ENCODE results near the gene CYP26B1.

Gene CYP26B1

DNA sequence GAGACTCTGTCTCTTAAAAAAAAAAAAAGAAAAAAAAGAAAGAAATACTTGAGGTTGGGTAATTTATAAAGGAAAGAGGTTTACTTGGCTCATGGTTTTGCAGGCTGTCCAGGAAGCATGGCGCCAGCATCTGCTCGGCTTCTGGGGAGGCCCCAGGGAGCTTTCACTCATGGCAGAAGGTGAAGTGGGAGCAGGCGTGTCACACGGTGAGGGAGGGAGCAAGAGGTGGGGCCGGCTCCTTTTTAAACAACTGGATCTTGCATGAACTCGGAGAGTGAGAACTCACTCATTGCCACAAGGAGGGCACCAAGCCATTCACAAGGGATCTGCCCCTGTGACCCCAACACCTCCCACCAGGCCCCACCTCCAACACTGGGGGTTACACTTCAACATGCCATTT, 30.6 kb downstream of the CYP26B1 start:
- Histone ChIP-seq H3K9me3 (ENCODE audit: control insufficient read depth, insufficient read depth, low read length) (no peaks in the 10 kb centered on the region), H3K27ac (ENCODE audit: low read length) (no peak overlapping the region)

GRCh38 chr2:72116081-72116533, 31.6 kb downstream of the CYP26B1 start:
- DNase-seq (ENCODE audit: low read depth, low spot score) = no peak
- H3K4me1 ChIP-seq (ENCODE audit: control insufficient read depth, insufficient read depth, low read length) = 0 out of 2 replicates have a peak, but pooled peaks cover 2% of the 10 kb centered on the region
- no peak overlapping the region for H3K4me3 ChIP-seq (ENCODE audit: low read length)
- H3K36me3 ChIP-seq (ENCODE audit: control insufficient read depth, insufficient read depth, low read length) = no peaks in the 10 kb centered on the region
- no peaks in the 10 kb centered on the region for H3K27me3 ChIP-seq (ENCODE audit: control insufficient read depth, insufficient read depth, low read length)
- no CpG with 5 or more reads among the region's 4 CpGs for WGBS (ENCODE audit: insufficient coverage, insufficient read length)
- H3K9me3 ChIP-seq (ENCODE audit: control insufficient read depth, insufficient read depth, low read length) = no peaks in the 10 kb centered on the region
- no peak overlapping the region for H3K27ac ChIP-seq (ENCODE audit: low read length)

More for the DNA sequence above, 30.6 kb downstream of the CYP26B1 start:
- no peaks in the 10 kb centered on the region for H3K27me3 ChIP-seq (ENCODE audit: control insufficient read depth, insufficient read depth, low read length)
- 0 out of 2 replicates have a peak, but pooled peaks cover 2% of the 10 kb centered on the region for H3K4me1 ChIP-seq (ENCODE audit: control insufficient read depth, insufficient read depth, low read length)
- no peak overlapping the region for H3K4me3 ChIP-seq (ENCODE audit: low read length)
- no peak for DNase-seq (ENCODE audit: low read depth, low spot score)
- WGBS (ENCODE audit: insufficient coverage, insufficient read length) = no CpG with 5 or more reads among the region's 6 CpGs
- no peaks in the 10 kb centered on the region for H3K36me3 ChIP-seq (ENCODE audit: control insufficient read depth, insufficient read depth, low read length)

DNA sequence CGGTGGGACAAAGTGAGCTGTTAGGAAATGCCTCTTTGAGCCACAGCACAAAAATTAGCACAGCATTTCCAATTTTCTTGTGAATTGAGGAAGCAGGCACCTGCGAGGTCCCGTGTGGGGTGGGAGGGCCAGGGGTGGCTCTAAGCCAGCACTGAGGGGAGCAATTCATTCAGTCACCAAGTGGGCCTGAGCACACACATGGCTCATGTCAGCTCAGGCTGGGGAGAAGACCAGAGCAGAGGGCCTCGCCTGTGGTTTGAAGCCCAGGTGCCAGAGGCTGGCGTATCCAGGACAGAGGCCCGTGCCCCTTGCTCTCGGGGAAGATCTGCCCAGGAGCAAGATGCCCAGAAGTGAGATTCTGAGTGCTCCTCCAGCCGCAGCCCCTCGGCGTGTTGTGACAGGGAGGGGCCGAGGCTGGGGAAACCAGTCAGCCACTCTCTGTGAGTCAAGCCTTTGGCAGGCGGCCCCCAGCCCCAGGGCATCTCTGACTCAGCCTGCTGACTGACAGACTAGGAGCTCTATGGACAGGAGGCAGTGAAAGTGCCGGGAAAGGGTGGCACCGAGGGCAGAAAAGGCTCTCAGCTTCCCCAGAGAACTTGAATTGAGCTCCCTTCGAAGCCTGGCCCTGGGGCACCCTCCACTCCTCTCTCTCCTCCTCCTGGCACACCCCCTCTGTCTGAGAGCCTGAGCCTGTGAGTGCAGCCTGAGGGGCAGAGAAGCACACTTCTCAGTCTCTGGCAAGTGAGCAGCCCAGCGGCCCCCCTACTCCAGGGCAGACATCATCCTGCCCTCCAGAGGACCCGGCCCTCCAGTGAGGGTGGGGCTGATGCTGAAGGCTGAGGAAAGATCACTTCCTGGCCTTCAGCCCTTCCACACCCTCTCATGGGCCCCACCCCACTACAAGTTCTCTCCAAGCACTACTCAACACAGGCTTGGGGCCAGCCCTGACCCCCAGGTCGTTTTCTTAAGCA, 32.3 kb downstream of the CYP26B1 start:
- Histone ChIP-seq H3K9me3 (ENCODE audit: control insufficient read depth, insufficient read depth, low read length) (no peaks in the 10 kb centered on the region), H3K36me3 (ENCODE audit: control insufficient read depth, insufficient read depth, low read length) (no peaks in the 10 kb centered on the region), H3K27ac (ENCODE audit: low read length) (no peak overlapping the region), H3K27me3 (ENCODE audit: control insufficient read depth, insufficient read depth, low read length) (no peaks in the 10 kb centered on the region), H3K4me3 (ENCODE audit: low read length) (no peak overlapping the region), H3K4me1 (ENCODE audit: control insufficient read depth, insufficient read depth, low read length) (0 out of 2 replicates have a peak, but pooled peaks cover 2% of the 10 kb centered on the region)
- WGBS (ENCODE audit: insufficient coverage, insufficient read length) = no CpG with 5 or more reads among the region's 18 CpGs
- DNase-seq (ENCODE audit: low read depth, low spot score) = no peak

- Histone ChIP-seq H3K9me3 (ENCODE audit: control insufficient read depth, insufficient read depth, low read length) (no peaks in the 10 kb centered on the region), H3K4me1 (ENCODE audit: control insufficient read depth, insufficient read depth, low read length) (0 out of 2 replicates have a peak, but pooled peaks cover 2% of the 10 kb centered on the region), H3K27ac (ENCODE audit: low read length) (no peak overlapping the region), H3K27me3 (ENCODE audit: control insufficient read depth, insufficient read depth, low read length) (no peaks in the 10 kb centered on the region), H3K36me3 (ENCODE audit: control insufficient read depth, insufficient read depth, low read length) (no peaks in the 10 kb centered on the region), H3K4me3 (ENCODE audit: low read length) (no peak overlapping the region)
- no peak for DNase-seq (ENCODE audit: low read depth, low spot score)
- no CpG with 5 or more reads among the region's 11 CpGs for WGBS (ENCODE audit: insufficient coverage, insufficient read length)
These were observed 33.0 kb downstream of the CYP26B1 start for GRCh38 chr2:72114693-72115051.

DNA sequence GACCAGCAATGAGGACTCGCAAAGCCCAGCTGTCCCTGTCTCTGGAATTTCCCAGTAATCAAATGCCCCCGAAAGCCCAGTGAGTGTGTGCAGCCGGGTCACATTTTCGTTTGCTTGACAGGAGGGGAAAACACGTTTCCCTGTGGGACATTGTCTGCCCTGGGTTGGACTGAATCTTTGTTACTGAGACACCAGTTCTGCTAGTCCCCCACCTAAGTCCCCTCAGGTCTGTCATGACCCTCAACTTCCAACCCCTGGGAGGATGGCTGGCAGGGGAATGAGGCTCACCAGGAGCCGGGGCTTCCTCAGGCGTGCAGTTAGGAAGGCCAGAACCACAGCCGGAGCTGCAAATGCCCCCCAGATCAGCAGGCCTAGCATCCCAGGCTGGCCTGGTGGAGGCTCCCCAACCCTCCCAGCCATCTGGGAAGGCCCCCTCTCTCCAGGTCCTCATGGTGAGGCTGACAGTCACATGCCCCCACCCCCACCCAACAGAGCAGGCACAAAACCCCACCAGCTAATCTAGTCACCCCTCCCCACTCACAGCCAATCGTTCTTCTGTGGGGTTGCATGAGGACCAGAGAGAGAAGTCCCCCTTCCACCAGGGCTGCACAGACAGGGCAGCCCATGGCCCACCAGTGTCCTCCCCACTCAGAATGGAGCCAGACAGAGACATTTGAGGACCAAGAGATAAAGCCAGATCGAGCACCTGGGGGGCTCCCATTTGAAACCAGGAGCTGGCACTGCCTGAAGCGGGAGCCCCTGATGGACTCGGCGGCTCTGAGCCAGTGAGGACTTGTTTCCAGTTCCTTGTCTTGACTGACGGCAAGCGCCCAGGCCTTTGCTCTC, 33.6 kb downstream of the CYP26B1 start:
- H3K36me3 ChIP-seq (ENCODE audit: control insufficient read depth, insufficient read depth, low read length) = no peaks in the 10 kb centered on the region
- no CpG with 5 or more reads among the region's 15 CpGs for WGBS (ENCODE audit: insufficient coverage, insufficient read length)
- 0 out of 2 replicates have a peak, but pooled peaks cover 2% of the 10 kb centered on the region for H3K4me1 ChIP-seq (ENCODE audit: control insufficient read depth, insufficient read depth, low read length)
- H3K9me3 ChIP-seq (ENCODE audit: control insufficient read depth, insufficient read depth, low read length) = no peaks in the 10 kb centered on the region
- no peak overlapping the region for H3K4me3 ChIP-seq (ENCODE audit: low read length)
- no peak overlapping the region for H3K27ac ChIP-seq (ENCODE audit: low read length)
- DNase-seq (ENCODE audit: low read depth, low spot score) = no peak
- H3K27me3 ChIP-seq (ENCODE audit: control insufficient read depth, insufficient read depth, low read length) = no peaks in the 10 kb centered on the region

DNA sequence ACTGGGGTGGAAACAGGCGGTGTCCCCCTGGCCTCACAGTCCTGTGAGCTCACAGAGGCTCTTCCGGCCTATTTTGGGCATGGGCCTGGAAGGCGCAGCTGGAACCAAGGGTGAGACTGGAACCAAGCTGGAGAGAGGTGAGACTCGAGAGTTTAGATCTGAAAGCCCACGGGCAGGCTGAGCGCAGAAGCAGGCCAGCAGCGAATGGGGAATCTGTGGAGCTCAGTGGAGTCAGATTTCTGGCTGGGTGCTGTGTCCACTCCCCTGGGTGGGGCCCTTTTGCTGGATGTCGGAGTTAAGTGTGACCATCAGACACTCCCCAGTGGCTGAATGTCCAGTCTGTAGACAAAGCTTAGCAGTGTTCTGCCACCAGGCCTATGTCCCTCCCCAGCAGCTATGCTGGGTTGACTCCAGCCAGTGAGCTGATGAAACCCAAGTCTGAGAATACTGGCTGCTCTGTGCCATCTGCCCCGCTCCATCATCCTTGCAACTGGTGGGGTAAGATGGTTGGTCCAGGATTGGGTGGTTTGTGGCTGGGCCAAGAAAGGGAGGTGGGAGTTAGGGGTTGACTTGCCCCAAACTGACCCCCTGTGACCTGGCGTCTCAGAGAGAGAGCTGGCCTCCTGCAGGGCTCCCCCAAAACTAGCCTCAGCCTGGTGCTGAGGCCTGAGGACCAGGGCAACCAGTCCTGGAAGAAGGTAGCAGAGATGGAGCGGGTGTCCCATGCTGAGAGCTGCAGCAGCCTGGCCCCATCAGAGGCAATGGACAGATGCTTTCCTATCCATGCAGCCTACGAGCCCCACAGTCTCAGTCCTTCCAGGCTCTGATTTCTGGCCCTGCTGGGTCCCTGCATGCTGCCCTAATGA, 34.4 kb downstream of the CYP26B1 start:
- Histone ChIP-seq H3K9me3 (ENCODE audit: control insufficient read depth, insufficient read depth, low read length) (no peaks in the 10 kb centered on the region), H3K4me1 (ENCODE audit: control insufficient read depth, insufficient read depth, low read length) (0 out of 2 replicates have a peak, but pooled peaks cover 2% of the 10 kb centered on the region), H3K27ac (ENCODE audit: low read length) (no peak overlapping the region), H3K4me3 (ENCODE audit: low read length) (no peak overlapping the region), H3K27me3 (ENCODE audit: control insufficient read depth, insufficient read depth, low read length) (no peaks in the 10 kb centered on the region), H3K36me3 (ENCODE audit: control insufficient read depth, insufficient read depth, low read length) (no peaks in the 10 kb centered on the region)
- no CpG with 5 or more reads among the region's 12 CpGs for WGBS (ENCODE audit: insufficient coverage, insufficient read length)
- DNase-seq (ENCODE audit: low read depth, low spot score) = no peak

- Histone ChIP-seq H3K27me3 (ENCODE audit: control insufficient read depth, insufficient read depth, low read length) (no peaks in the 10 kb centered on the region), H3K27ac (ENCODE audit: low read length) (no peak overlapping the region), H3K4me1 (ENCODE audit: control insufficient read depth, insufficient read depth, low read length) (0 out of 2 replicates have a peak, but pooled peaks cover 2% of the 10 kb centered on the region), H3K36me3 (ENCODE audit: control insufficient read depth, insufficient read depth, low read length) (no peaks in the 10 kb centered on the region), H3K9me3 (ENCODE audit: control insufficient read depth, insufficient read depth, low read length) (no peaks in the 10 kb centered on the region), H3K4me3 (ENCODE audit: low read length) (no peak overlapping the region)
- no peak for DNase-seq (ENCODE audit: low read depth, low spot score)
- WGBS (ENCODE audit: insufficient coverage, insufficient read length) = no CpG with 5 or more reads among the region's 6 CpGs
These were observed 35.3 kb downstream of the CYP26B1 start for GRCh38 chr2:72112401-72112800.

GRCh38 chr2:72111061-72111460, 36.6 kb downstream of the CYP26B1 start:
- H3K4me3 ChIP-seq (ENCODE audit: low read length) = no peak overlapping the region
- no peaks in the 10 kb centered on the region for H3K36me3 ChIP-seq (ENCODE audit: control insufficient read depth, insufficient read depth, low read length)
- no peak for DNase-seq (ENCODE audit: low read depth, low spot score)
- H3K27ac ChIP-seq (ENCODE audit: low read length) = no peak overlapping the region
- no peaks in the 10 kb centered on the region for H3K9me3 ChIP-seq (ENCODE audit: control insufficient read depth, insufficient read depth, low read length)
- no peaks in the 10 kb centered on the region for H3K27me3 ChIP-seq (ENCODE audit: control insufficient read depth, insufficient read depth, low read length)
- WGBS (ENCODE audit: insufficient coverage, insufficient read length) = no CpG with 5 or more reads among the region's 3 CpGs
- 0 out of 2 replicates have a peak, but pooled peaks cover 2% of the 10 kb centered on the region for H3K4me1 ChIP-seq (ENCODE audit: control insufficient read depth, insufficient read depth, low read length)

DNA sequence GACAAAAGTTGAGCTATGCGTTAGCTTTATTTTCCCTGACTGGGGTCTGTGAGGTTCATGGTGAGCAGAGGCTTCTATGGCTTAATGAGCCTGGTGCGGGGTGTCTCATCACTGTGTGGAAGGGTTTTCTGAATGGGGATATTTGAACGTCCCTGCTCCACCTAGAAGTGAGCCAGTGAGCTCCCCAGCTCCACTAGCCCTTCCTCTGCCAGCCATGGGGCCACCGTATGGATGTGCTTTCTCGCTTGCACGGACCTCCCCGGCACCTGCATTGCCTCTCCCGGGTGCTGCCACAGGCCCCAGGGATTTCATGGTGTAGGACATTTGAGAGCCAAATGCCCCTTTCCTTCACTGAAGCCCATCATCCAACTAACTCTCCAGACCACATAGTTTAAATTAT, 37.8 kb downstream of the CYP26B1 start:
- WGBS (ENCODE audit: insufficient coverage, insufficient read length) = no CpG with 5 or more reads among the region's 8 CpGs
- Histone ChIP-seq H3K27ac (ENCODE audit: low read length) (no peak overlapping the region), H3K4me1 (ENCODE audit: control insufficient read depth, insufficient read depth, low read length) (no peaks in the 10 kb centered on the region), H3K4me3 (ENCODE audit: low read length) (no peak overlapping the region), H3K27me3 (ENCODE audit: control insufficient read depth, insufficient read depth, low read length) (no peaks in the 10 kb centered on the region), H3K36me3 (ENCODE audit: control insufficient read depth, insufficient read depth, low read length) (no peaks in the 10 kb centered on the region), H3K9me3 (ENCODE audit: control insufficient read depth, insufficient read depth, low read length) (no peaks in the 10 kb centered on the region)
- DNase-seq (ENCODE audit: low read depth, low spot score) = no peak
